ENCODE measurements around the gene C2orf74. TPM values are rescaled to one million over a fixed set of nuclear protein-coding genes. Genes with fewer than 3 reads are reported as not detected.
"Not testable (repeated sequence)": the region's sequence is repeated elsewhere in the genome, so short reads cannot be mapped to it uniquely, and the experiment has no call there.

Gene C2orf74
- total RNA-seq, 4 donors from 2014 or later = 1.8 to 10.7 (median 2.8) TPM; not detected in 1

DNA sequence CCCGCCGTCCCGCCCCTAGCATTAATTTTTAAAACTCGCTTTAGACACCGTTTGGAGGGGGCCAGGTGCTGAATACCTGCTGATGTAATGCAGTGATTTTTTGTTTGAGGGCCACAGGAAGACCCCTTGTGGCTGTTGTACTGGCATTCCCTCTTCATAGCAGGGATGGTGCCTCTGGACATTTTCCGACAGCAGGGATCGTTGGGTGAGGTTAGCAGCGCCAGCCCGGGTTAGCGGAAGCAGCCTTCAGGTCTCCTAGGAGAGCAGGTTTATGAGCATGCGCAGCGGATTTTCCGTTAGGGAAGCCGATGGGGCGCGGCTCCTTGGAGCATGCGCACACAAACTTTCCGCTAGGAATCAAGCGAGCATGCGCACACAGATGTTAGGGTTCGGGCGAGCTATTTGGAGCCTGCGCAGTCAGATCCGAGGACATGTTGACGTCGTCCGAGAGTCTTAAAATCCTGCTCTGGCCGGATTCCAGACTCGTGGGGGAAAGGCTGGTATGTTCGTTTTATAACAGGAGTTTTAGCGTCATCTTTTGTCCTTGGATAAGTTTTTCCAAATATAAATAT lies 17.2 kb upstream of the C2orf74 start:
- Histone ChIP-seq H3K4me3 (peak overlapping the region; percentile 48 to 61 (median 50)), H3K36me3 (peaks cover 0 to 12% (median 0%) of the 10 kb centered on the region in 3 donors), H3K27me3 (no peaks in the 10 kb centered on the region), H3K27ac (peak overlapping the region; percentile 71 to 83 (median 78)), H3K9me3 (no peaks in the 10 kb centered on the region), H3K4me1 (peaks cover 0 to 5% (median 2%) of the 10 kb centered on the region in 4 donors)
- no peak for TF ChIP-seq CTCF (IDR thresholded peaks at IDR 0.05)
- TF ChIP-seq POLR2A (IDR thresholded peaks at IDR 0.05) = peak in 1 of 2 donors; percentile 21
- DNase-seq = peak; percentile 82 to 96 (median 91)

DNA sequence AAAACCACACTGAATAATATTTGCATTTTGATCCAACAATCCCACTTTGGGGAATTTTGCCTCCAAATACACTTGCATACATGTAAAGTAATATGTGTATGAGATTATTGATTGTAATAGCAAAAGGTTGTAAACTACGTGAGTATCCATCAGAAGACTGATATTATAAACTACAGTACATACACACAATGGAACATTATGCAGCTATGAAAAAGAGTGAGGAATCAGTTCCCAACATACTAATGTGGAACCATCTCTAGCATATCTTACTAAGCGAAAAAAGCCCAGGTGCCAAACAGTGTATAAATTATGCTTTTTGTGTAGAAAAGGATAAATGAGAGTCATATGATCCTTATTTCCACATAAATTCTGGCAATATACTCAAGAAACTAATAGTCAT lies 16.0 kb upstream of the C2orf74 start:
- TF ChIP-seq CTCF (IDR thresholded peaks at IDR 0.05) (no peak), POLR2A (IDR thresholded peaks at IDR 0.05) (no peak)
- H3K4me3 ChIP-seq = peak overlapping the region in 1 of 4 donors; percentile 51
- H3K4me1 ChIP-seq = peaks cover 0 to 5% (median 2%) of the 10 kb centered on the region in 4 donors
- DNase-seq = no peak
- no peaks in the 10 kb centered on the region for H3K27me3 ChIP-seq
- H3K9me3 ChIP-seq = no peaks in the 10 kb centered on the region
- peak overlapping the region in 1 of 4 donors; percentile 3 for H3K27ac ChIP-seq
- peaks cover 0 to 12% (median 0%) of the 10 kb centered on the region in 3 donors for H3K36me3 ChIP-seq

GRCh38 chr2:61148091-61148490 lies 13.9 kb upstream of the C2orf74 start:
- peaks cover 0 to 12% (median 0%) of the 10 kb centered on the region in 3 donors for H3K36me3 ChIP-seq
- not testable (repeated sequence) for H3K4me1 ChIP-seq, DNase-seq

DNA sequence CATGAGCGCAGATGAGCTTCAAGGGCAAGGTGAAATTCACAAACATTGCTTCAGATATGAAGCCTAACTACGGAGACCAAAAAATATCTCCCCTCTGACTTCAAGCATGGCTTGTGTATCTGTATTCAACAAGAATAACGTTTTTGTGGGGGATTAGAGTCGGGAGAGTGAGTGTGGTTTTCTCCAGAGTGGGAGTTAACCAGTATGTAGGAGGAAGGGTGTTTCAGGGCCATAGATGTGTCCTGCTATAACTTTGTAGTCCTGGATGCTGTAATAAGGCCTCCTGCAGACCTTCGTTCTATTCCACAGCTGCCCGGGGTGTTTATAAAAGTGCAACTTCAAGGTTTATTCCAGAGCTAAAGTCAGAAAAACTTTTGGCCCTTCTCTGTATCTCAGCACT lies 12.9 kb upstream of the C2orf74 start:
- no peak for TF ChIP-seq CTCF (IDR thresholded peaks at IDR 0.05)
- TF ChIP-seq POLR2A (IDR thresholded peaks at IDR 0.05) = no peak
- DNase-seq = no peak
- no peak overlapping the region for H3K27ac ChIP-seq
- peaks cover 0 to 5% (median 2%) of the 10 kb centered on the region in 4 donors for H3K4me1 ChIP-seq
- H3K4me3 ChIP-seq = no peak overlapping the region
- no peaks in the 10 kb centered on the region for H3K9me3 ChIP-seq
- peaks cover 0 to 12% (median 0%) of the 10 kb centered on the region in 3 donors for H3K36me3 ChIP-seq
- no peaks in the 10 kb centered on the region for H3K27me3 ChIP-seq

More at GRCh38 chr2:61148091-61148490, 13.9 kb upstream of the C2orf74 start:
- not testable (repeated sequence) for H3K9me3 ChIP-seq, H3K27me3 ChIP-seq, H3K4me3 ChIP-seq, H3K27ac ChIP-seq

DNA sequence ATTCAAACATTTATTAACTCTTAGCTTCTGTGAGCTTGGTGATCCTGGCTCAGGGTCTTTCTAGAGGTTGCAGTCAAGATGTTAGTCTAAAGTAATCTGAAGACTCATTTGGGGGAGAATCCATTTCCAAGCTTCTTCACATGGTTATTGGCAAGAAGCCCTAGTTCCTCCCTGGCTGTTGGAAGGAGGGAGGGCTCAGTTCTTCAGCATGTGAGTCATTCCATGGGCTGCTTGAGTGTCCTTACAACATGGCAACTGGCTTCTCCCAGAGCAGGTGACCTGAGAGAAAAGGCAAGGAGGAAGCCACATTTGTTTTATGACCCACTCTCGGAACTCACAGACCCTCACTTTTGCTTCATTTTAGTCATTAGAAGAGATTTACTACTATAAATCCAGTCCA lies 10.6 kb upstream of the C2orf74 start:
- peaks cover 0 to 12% (median 0%) of the 10 kb centered on the region in 3 donors for H3K36me3 ChIP-seq
- H3K27ac ChIP-seq = no peak overlapping the region
- no peak overlapping the region for H3K4me3 ChIP-seq
- H3K27me3 ChIP-seq = no peaks in the 10 kb centered on the region
- TF ChIP-seq POLR2A (IDR thresholded peaks at IDR 0.05) = no peak
- H3K4me1 ChIP-seq = no peaks in the 10 kb centered on the region
- no peak for DNase-seq
- no peaks in the 10 kb centered on the region for H3K9me3 ChIP-seq

DNA sequence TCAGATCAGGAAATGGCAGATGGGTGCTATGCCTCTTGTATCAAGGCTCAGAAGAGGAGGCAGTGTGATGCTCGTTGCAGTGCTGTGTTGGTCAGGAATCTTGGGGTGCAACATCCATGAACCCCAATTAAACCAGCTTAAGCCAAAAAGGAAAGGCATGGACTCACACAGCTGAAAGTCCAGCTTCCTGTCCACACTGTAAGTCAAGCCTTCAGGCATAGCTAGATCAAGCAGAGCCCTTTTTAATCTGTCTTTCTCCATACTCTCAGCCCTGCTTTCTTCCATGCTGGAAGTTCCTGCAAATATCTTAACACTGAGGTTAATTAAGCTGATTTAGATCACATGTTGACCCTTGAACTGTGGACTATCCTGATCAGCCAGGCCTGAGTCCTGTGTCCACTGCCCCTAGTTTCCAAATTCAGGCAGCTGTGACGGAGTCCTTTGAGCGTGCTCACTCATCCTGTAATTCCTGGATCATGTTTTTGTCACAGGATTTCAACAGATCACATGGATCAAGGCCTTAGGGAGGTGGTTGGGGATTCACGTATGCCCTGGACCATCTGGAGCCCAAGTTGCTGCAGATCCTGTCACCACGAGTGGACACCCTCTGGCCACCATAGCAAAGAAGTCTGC lies 4.5 kb upstream of the C2orf74 start:
- no peak for DNase-seq
- Histone ChIP-seq H3K4me3 (no peak overlapping the region), H3K27me3 (no peaks in the 10 kb centered on the region), H3K9me3 (no peaks in the 10 kb centered on the region), H3K27ac (no peak overlapping the region), H3K36me3 (no peaks in the 10 kb centered on the region), H3K4me1 (no peaks in the 10 kb centered on the region)
- no peak for TF ChIP-seq CTCF (IDR thresholded peaks at IDR 0.05)
- no peak for TF ChIP-seq POLR2A (IDR thresholded peaks at IDR 0.05)

Measured in Peyer's patch (tissue), 4 donors.